Measurements from ENCODE around the gene C2orf15.
"Not testable (repeated sequence)": the region's sequence is repeated elsewhere in the genome, so short reads cannot be mapped to it uniquely, and the experiment has no call there.

C2orf15 gene, protein sequence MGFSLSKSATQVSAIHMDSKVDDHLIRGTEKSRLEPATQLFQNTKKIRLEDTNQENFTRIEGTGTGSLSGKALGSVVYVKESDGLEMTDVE

DNA sequence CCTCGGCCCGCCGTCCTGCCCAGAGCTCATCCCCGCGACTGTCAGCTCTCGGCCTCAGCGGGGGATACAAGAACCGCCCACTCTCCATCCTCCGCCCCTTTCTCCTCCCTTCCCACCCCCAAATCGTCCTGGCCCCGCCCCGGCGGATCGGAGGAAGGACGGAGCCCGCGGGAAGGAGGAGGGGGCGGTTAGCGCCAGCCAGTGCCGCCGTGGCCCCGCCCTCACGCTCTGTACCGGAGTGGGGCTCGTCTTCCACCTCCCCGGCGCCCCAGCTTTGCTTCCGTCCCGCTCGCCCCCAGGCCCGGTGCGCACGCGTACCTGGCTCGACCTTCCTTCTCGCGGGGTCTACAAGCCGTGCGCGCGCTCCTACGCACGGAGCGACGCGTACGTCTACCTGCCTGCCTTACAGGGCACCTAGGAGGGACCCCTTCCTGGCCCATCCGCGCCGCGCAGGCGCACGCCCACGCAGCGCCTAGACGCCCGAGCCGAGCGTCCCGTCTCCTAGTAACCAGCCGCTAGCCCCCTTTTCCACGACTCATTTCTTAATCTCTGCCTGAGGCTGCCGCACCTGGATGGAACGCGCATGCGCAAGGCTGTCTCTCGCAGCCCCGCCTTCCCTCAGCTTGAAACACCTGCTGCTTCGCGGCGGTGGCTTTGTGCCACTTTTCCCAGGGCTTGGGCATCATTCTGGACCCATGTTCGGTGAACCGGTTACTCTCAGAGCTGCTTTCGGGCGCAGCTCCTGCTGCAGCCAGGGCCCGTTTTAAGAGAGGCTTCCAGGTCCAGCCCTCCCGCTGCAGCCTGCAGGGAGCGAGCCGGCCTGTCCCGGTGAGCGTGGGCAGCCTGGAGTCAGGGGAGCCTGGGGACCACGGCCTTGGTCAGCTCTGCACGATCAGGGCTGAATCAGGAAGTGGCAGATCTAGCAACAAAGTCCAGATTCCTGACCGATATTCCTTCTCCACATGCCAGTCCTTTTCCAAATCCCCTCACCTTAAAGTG lies at the start of gene C2orf15:
TSS of gene C2orf15 (plus strand) at position 598 of the 999 bp plus-strand sequence. CDS start 8,852 bp downstream, outside the sequence.
- DNase-seq (ENCODE audit: low spot score) = peak; percentile 83

DNA sequence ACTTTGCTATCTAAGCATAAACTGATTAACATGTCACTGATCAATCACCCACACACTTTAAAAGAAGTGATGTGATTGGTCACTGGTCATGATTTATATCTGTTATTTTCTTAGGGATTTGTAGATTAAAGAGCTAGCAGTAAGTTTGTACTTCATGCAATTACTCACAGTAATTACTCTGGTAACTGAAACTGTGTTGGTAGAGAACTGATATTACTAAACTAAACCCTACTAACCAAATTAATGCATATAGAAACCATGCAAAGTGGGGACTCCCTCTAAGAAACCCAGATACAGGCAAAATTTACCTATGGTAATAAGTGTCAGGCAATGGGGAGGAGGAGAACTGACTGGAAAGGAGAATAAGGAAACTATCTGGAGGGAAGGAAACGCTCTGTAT lies 44.8 kb upstream of the C2orf15 start:
- no peak for DNase-seq (ENCODE audit: low spot score)

DNA sequence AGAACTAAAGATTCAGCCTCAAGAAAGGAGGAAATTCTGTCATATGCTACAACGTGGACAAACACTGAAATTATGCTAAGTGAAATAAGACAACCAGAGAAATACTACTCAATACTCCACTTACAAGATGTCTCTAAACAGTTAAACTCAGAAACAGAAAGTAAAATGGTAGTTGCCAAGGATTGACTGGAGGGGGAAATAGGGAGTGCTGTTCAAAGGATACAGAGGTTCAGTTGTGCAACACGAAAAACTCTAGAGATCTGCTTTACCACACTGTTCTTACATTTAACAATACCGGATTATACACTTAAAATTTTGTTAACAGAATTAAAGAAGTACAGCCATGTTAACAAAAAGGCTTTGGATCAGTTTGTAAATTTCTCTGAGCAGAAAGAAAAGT lies 39.8 kb upstream of the C2orf15 start:
- DNase-seq (ENCODE audit: low spot score) = no peak

DNA sequence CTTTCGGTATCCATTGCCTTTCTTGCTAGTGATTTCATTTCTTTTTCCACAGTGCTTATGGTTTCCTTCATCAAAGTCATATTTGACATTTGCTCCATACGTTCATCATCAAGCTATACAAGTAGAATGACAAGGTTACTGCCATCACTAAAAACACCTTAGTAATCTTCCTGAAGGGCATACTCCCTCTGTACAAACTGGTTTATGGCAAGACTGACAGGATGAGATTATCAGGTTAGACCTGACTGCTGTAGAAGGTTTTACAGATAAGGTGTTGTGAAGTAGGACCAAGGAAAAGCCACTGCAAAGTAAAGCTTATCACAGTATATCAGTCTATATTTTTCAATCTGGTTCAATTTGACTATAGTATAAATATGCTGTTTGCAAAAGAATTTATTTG lies 37.5 kb upstream of the C2orf15 start:
- DNase-seq (ENCODE audit: low spot score) = no peak

DNA sequence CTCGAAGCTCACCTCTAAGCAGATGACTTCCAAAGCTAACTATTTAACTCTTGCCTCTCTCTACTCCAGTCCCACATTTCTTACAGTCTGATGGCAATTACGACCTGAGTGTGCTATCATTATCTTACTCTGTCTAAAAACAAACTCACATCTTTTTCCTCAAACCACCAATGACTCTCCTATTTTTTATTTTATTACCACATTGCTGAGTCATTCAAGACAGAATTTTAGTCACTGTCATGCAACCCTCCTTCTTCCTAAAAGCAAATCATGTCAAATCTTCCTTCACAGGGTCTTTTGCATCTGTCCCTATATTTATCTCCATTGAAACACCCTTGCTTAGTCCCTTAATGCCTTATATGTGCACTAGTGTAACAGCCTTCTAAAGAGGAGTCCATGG lies 34.6 kb upstream of the C2orf15 start:
- DNase-seq (ENCODE audit: low spot score) = peak; percentile 25

DNA sequence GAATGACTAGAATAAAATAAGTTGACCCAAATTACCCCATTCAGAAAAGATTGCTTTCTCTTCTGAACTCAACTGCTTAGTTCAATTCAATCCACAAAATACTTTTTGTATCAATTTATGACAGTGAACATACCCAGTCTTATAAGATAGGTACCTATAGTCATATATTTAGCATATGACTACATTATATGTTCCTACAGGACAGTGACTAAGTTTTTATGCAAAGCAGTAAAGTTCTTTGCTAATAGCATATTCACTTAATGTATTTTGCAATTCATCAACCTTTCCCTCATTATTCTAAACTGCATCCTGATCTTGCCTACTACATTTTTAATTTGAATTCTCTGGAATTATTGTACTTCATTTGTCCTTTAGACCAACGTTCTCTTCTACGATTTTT lies 30.3 kb upstream of the C2orf15 start:
- no peak for DNase-seq (ENCODE audit: low spot score)

DNA sequence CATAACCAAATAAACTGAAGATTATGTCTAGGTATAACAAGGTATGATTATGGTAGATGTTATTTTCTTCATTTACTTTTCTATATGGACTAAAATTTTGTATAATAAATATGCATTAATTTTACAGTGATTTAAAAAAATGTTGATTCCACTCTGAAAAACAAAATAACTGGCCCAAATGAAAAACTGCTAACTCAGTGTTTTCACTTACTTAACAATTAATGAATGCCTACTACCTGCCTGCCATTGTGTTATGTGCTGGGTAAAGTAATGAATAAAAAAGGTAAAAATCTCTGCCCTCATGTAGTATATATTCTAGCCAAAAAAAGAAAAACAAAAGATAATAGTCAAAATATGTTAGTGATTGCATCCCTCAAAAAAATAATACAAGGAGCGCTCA lies 29.6 kb upstream of the C2orf15 start:
- no peak for DNase-seq (ENCODE audit: low spot score)

DNA sequence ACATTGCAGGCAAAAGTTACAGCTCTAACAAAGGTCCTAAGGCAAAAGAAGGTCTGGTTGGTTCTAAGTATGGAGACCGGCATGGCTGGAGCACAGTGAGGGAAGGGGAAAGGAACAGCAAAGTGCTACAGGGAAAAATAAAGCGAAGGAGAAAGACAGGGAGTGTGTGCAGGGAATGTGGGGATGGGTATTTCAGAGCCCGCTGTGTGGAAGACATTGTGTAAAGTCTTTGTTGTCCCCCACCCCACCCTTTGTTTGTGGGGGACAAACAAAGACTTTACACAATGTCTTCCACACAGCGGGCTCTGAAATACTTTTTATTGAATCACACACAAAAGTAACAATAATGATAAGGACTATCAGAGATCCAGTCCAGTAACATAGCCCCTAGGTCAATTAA lies 28.9 kb upstream of the C2orf15 start:
- no peak for DNase-seq (ENCODE audit: low spot score)

DNA sequence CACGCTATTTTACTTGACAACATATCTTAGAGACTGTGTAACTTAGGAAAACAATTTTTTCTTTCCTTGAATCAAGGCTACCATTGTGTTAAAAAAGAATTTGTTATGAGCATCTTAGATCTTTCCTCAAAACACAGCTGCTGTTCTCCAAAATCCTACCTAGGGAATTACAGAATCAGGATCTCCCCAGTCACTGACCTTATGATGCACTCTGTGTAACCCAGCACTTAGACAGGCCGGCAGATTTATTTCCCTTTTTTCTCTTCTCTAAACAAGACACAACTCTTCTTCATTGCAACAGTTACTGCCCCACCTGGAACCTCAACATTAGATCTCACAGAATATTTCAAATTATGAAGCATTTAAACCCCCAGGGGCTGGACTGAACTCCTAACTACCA lies 13.5 kb upstream of the C2orf15 start:
- DNase-seq (ENCODE audit: low spot score) = no peak

DNA sequence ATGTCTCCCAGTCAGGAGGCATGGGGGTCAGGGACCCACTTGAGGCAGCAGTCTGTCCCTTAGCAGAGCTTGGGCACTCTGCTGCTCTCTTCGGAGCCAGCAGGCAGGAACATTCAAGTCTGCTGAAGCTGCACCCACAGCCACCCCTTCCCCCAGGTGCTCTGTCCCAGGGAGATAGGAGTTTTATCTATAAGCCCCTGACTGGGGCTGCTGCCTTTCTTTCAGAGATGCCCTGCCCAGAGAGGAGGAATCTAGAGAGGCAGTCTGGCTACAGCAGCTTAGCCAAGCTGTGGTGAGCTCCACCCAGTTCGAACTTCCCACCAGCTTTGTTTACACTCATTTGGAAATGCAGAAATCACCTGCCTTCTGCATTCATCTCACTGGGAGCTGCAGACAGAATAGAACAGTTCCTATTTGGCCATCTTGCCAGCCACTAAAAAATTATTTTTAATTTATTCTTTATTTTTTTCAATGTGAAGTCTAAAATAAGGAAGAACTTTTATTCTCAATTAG lies 6.4 kb upstream of the C2orf15 start:
- not testable (repeated sequence) for DNase-seq (ENCODE audit: low spot score)

DNA sequence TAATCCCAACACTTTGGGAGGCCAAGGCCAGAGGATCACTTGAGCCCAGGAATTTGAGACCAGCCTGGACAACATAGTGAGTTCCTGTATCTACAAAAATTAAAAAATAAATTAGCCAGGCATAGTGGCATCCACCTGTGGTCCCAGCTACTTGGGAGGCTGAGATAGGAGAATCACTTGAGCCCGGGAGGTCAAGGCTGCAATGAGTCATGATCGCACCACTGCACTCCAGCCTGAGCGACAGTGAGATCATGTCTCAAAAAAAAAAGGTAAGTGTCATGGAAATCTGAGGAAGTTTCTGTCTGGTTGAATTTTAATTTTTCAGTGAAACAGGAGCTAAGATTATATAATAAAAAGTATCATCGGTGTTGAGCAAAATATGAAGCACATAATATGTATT lies 2.5 kb upstream of the C2orf15 start:
- DNase-seq (ENCODE audit: low spot score) = no peak

DNA sequence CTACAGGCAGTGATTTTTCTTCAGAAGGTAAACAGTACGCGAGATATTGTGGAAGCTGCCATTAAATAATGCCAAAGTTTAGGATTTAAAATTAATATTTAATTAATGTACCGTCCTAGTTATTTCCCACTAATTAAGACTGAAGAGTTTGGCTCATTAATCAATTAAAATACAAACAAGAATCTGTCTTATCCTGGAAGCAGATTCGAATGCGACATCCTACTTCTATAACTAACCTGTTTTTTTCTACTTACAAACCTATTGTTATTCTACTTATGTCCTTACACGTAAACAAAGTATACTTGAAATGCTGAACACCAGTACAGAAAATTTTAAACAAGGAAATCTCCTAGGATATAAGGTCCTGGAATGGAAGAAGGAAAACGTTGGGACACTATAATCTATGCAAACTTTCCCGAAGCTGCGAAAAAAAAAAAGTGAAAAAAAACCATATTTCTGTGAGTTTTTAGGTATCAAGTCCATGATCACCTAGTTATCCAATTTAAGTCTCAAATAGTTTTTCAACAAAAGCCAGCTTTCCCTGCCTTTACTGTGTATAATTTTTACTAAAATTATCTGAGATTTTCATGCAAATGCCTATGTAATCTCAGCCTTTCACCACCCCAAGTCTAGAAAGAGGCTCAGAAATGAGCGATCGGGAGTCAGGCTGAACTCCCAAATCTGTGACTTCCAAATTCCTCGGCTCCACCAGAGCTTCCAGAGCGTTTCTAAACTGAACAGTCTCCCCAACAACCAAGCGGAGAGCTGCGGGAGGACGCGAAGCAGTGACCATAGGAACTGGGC lies 1.2 kb upstream of the C2orf15 start:
- no peak for DNase-seq (ENCODE audit: low spot score)

DNA sequence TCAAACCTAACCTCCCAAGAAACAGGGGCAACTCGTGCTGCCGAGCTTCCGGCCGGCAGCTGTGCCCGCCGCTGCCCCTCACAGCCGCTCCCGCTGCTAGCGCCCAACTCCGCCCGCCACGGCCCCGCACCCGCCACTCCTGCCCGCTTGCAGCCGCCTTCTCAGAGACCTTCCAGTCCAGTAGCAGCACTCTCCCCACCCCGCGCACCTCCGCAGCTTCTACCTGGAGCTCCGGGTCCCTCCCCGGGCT lies 722 bp upstream of the C2orf15 start:
- no peak for DNase-seq (ENCODE audit: low spot score)

DNA sequence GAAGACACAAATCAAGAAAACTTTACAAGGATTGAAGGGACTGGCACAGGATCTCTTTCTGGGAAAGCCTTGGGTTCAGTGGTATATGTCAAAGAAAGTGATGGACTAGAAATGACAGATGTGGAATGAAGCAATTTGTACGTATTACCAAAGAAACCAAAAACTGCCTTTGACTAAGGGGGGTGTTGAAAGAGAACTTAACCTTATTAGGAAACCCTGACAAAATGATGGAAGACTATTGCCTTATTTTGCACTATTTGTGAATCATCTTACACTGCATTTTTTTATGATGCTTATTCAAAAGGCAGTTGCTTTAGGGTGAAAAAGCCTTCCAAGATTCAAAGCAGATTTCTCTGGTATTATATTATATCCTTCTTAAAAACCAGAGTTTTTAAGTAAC lies 9.2 kb downstream of the C2orf15 start:
- no peak for DNase-seq (ENCODE audit: low spot score)

DNA sequence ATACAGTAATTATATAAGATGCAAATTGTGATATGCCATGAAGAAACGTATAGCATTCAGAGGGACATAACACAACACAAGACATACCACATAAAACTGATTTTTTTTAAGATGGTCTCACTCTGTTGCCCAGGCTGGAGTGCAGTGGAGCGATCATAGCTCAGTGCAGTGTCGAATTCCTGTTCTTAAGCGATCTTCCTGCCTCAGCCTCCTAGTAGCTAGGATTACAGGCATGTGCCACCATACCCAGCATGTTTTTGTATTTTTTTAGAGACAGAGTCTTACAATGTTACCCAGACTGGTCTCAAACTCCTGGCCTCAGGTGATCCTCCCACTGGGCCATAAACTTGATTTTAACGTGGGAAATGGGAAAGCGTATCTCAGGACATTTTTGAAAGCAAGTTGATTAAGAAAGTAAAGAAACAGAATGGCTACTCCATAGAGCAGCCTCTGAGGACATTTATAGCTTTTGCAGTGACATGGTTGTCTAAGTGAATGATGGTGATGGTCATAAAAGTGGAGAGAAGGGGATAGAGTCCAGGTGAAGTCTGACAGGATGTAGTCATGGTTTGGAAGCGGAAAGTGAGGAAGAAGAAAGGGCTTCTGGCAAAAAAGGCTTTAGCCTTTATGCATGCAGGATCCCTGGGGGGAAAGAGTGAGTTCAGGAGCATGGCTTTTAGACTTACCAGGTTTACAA lies 10.8 kb downstream of the C2orf15 start:
- DNase-seq (ENCODE audit: low spot score) = no peak

DNA sequence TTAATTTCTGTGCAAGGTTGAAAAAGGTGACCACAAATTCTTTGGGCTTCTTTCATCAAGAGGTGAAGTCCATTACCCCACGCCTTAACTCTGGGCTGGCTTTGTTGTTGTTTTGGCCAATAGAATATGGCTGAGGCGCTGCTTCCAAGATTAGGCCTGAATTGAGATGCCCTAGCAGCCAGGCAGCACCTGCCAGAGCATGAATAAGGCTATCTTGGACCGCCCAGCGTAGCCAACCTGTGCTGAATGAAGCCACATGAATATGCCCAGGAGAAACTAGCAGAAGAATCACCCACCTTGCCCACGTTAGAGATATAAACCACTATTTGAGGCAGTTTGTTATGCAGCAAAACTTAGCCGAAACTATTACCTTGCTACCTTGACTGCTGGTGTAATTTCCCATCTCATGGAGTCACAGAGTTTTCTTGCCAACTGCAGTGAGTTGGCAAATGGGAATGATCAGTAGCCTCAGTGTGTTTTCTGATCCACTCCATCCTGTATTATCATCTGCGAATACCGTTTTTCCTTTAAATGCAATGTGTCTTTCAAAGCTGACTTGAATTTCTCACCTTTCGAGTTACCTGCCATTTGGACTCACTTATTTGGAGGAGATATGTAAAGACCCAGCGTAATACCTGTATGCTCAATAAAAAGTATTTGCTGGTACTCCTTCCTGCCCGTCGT lies 12.6 kb downstream of the C2orf15 start:
- DNase-seq (ENCODE audit: low spot score) = peak; percentile 70

DNA sequence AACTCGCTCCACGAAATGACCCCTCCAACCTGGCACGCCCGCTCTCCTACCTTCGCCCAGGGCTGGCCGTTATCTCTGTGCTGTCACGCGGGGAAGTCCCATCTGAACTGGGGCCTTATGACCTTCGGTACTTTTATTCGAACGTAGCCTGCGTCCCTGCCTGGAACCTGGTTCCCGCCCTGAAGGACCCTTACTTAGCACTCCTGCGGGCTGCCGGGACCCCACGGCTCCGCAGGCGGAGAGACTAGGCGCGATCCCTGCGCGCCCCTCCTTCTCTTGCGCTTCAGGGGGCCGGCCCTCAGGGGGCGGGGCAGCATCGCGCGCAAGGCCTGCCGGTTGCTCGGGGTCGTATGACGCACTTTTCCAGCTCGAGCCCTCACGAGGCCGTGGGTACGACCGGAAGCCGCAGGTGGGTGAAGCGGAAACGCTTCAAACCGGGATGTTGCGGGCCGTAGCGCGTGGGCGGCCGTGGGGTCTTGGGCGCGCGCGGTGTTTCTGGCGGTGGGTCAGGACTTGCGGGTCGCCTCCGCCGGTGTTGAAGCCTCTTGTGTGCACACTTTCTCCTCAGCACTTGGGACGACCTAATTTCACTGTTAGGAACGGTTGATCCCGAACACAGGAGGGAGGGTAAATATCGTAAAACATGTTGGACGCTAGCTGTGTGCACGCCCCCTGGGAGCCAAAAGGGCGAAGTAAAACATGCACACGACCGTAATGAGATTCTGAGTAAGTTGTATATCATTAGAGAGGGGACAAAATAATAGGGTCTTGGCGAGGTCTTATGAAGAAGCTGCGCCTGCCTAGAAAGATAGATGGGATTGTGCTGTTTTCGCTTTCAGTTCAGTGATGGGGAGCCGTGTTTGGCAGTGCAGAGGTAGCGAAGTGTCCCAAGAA lies 13.4 kb downstream of the C2orf15 start, which contains the start of the genes LIPT1 and TSGA10:
TSS of gene LIPT1 (plus strand) at position 325 of the 894 bp plus-strand sequence. CDS start 6,991 bp downstream, outside the sequence.
TSS of gene TSGA10 (minus strand) at position 300 of the 894 bp plus-strand sequence. CDS start 45,503 bp downstream, outside the sequence.
- DNase-seq (ENCODE audit: low spot score) = peak; percentile 88

DNA sequence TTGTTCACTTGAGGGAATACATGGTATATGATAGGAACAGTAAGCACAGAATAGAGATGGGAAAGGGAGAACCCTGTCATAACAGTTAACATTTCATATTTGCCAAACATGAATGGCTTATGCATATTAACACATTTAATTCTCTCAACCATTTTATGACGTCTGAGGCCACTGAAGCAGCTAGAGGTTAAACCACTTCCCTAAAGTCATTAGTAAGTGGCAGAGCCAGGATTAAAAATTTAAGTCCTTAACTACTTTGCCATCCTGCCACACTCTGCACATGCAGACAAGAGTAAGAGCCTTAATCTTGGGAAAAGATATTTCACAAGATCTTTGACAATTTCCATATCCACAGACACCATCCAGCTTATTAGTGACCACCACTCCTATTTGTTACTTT lies 15.4 kb downstream of the C2orf15 start:
- no peak for DNase-seq (ENCODE audit: low spot score)

DNA sequence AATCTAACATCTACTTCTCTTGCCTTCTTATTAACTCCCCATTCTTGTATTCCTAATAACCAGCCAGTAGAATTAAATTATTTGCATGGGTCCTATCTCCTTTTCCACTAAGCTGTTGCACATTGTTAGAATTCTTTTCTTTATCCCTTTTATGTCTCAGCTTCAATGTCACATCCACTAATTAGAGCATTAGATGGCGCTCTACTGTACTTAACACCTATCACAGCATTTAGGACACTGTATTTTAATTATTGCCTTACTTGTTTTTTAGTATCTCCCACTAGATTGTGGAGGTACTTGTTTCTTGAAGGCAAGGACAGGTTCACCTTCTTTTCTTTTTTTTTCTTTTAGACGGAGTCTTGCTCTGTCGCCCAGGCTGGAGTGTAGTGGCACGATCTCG lies 17.1 kb downstream of the C2orf15 start:
- DNase-seq (ENCODE audit: low spot score) = no peak

DNA sequence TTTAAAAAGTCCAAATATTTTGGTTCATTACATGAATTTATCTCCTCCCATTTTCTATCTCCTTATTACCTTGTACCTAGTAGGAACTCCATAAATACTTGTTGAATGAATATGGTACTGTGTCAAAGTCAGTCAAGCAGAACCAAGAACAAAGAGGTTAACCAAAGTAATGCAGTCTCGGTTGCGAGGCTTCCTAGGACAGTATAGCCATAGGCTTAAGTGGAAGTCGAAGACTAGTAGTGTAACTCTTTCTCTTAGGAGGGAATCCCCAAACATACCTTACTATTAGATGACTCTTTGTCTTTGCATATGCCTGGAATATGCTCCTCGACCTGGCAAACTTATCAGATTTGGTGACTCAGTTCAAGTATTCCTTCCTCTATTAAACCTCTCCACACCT lies 18.1 kb downstream of the C2orf15 start:
- no peak for DNase-seq (ENCODE audit: low spot score)

All from hematopoietic multipotent progenitor cell treated with erythropoietin and hydrocortisone succinate and interleukin-3 and kit ligand, for 15 days (in vitro differentiated cells).